SU-DHL-6 (cell line): ENCODE data around the gene FARS2.

ENCODE experiments used
- H2AFZ ChIP-seq: fragments of 200-600 bp; sonication (generic); 2 replicates; pipeline ENCODE4 v1.6.1; 2014; ENCODE audit warnings: low read depth, mild to moderate bottlenecking, moderate library complexity, mixed read lengths, antibody characterized with exemption, low read length; ENCODE audit not compliant: severe bottlenecking
- H3F3A ChIP-seq: fragments of 200-600 bp; shearing (Covaris generic); 2 replicates; pipeline ENCODE4 v1.6.0; 2016; ENCODE audit warnings: antibody characterized with exemption, mild to moderate bottlenecking; ENCODE audit not compliant: insufficient read depth
- H3K27ac ChIP-seq: fragments of 200-600 bp; sonication (generic); 2 replicates; pipeline ENCODE4 v1.5.1; 2016; ENCODE audit warnings: low read depth, mild to moderate bottlenecking, low read length, moderate library complexity, mixed read lengths
- H3K27me3 ChIP-seq: fragments of 200-600 bp; sonication (generic), shearing (Covaris generic); 2 replicates; pipeline ENCODE4 v1.6.0; 2014; ENCODE audit warnings: mild to moderate bottlenecking, low read length
- H3K36me3 ChIP-seq: fragments of 200-600 bp; sonication (generic); 2 replicates; pipeline ENCODE4 v1.6.1; 2014; ENCODE audit warnings: mild to moderate bottlenecking, low read length, mixed read lengths
- H3K4me2 ChIP-seq: fragments of 300-600, 200-600 bp; shearing (Covaris generic), sonication (generic); 2 replicates; pipeline ENCODE4 v1.6.0; 2014; ENCODE audit warnings: low read length, low read depth, mild to moderate bottlenecking; ENCODE audit not compliant: poor library complexity, severe bottlenecking
- H3K4me3 ChIP-seq: fragments of 200-600 bp; sonication (generic); 2 replicates; pipeline ENCODE4 v1.5.1; 2014; ENCODE audit warnings: antibody characterized with exemption, low read length, mild to moderate bottlenecking, mixed read lengths; ENCODE audit not compliant: insufficient read depth, poor library complexity, severe bottlenecking
- H3K79me2 ChIP-seq: fragments of 200-600 bp; sonication (generic); 2 replicates; pipeline ENCODE4 v1.6.1; 2014; ENCODE audit warnings: mild to moderate bottlenecking, low read length, moderate library complexity; ENCODE audit not compliant: insufficient read depth
- H3K9ac ChIP-seq: fragments of 200-600 bp; sonication (generic); 2 replicates; pipeline ENCODE4 v1.7.0; 2014; ENCODE audit warnings: mild to moderate bottlenecking, low read length
- H3K9me2 ChIP-seq: fragments of 200-600 bp; sonication (generic); replicated peaks from 2 replicates; pipeline ENCODE4 v1.6.1; 2014; ENCODE audit warnings: low read length; ENCODE audit not compliant: insufficient read depth
- H3K9me3 ChIP-seq: fragments of 200-600 bp; sonication (generic); 2 replicates; pipeline ENCODE4 v1.6.1; 2014; ENCODE audit warnings: low read length, mixed read lengths; ENCODE audit not compliant: insufficient read depth
- H4K20me1 ChIP-seq: fragments of 200-600 bp; sonication (generic); 2 replicates; pipeline ENCODE4 v1.6.1; 2014; ENCODE audit warnings: low read depth, mild to moderate bottlenecking, antibody characterized with exemption, low read length, moderate library complexity, mixed read lengths
- CTCF ChIP-seq: fragments of 200-600 bp; sonication (generic); IDR thresholded peaks from one replicate; pipeline ENCODE4 v1.5.1; 2017; ENCODE audit warnings: antibody characterized with exemption, mild to moderate bottlenecking, low read length, moderate library complexity; ENCODE audit not compliant: insufficient read depth, poor library complexity, severe bottlenecking
- EZH2phosphoT487 ChIP-seq: fragments of 200-600 bp; sonication (generic), shearing (Covaris generic); conservative IDR thresholded peaks from 2 replicates; pipeline ENCODE4 v1.6.1; 2018; ENCODE audit warnings: mild to moderate bottlenecking, antibody characterized with exemption, low read length, moderate library complexity, mixed read lengths

FARS2 gene

DNA sequence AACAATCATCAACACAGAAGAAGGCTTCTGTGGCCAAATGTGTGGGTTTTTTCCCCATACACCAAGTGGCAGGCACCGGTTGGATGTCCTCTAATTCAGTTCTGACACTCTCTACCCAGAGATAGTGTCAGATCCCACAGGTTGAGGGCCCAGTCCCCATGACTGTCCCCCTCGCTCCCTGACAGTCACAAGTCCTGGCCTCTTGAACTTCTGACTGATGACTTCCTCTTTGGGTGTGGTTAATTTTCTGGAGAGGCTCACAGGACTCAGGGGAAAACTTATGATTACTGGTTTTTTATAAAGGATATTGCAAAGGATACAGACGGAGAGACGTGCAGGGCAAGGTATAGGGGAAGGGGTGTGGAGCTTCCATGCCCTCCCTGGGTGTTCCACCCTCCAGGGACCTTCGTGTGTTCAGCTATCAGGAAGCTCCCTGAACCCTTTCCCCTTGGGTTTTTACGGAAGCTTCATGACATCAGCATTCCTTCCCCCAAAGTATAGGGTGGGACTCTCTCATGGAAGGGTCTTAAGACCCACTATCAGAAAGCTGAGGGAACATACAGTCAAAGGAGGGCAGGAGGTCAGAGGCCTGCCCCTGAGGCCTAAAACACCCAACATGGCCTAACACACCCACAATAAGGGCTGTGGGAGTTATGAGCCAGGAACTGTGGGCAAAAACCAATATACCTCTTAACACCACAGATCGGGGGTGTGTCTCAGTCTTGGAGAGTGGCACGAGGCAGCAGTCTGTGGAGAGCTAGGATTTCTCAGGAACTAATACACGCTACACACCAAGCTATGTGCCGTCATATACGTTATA, 33.3 kb downstream of the FARS2 start:
- Histone ChIP-seq H3K36me3 (no peaks in the 10 kb centered on the region), H3K27me3 (no peaks in the 10 kb centered on the region), H3K4me2 (no peak overlapping the region), H4K20me1 (peaks cover 23% of the 10 kb centered on the region; the same call in 1 of the 2 replicates), H3K27ac (no peak overlapping the region), H3F3A (no peaks in the 10 kb centered on the region), H3K9me3 (no peaks in the 10 kb centered on the region), H3K4me3 (no peak overlapping the region), H2AFZ (no peak overlapping the region), H3K79me2 (peaks cover 4% of the 10 kb centered on the region; the same call in 1 of the 2 replicates), H3K9ac (no peak overlapping the region), H3K9me2 (no peaks in the 10 kb centered on the region)
- no peak for TF ChIP-seq CTCF
- TF ChIP-seq EZH2phosphoT487 = no peak

DNA sequence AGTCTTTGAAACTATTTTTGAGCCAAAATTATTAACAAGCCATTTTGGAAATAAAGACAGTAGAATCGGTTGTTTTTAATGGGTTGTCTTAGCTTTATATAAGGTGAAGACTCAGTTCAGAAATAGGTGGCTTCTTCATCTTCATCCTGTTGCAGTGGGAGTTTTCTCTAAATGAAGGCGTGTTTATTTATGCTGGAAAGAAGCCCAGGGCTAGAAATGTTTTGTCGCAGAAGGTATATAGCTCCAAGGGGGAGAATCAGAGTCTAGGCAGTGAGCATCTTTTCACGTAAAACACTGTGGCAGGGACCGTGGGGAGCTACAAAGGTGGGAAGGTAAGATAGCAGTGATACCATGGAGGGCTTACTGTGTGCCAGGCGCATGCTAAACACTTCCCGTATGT, 34.3 kb downstream of the FARS2 start:
- Histone ChIP-seq H3K79me2 (peaks cover 4% of the 10 kb centered on the region; the same call in 1 of the 2 replicates), H3F3A (no peaks in the 10 kb centered on the region), H3K27ac (no peak overlapping the region), H3K36me3 (no peaks in the 10 kb centered on the region), H4K20me1 (peaks cover 28% of the 10 kb centered on the region), H3K4me2 (no peak overlapping the region), H3K9ac (no peak overlapping the region), H3K4me3 (no peak overlapping the region), H3K27me3 (no peaks in the 10 kb centered on the region), H2AFZ (no peak overlapping the region), H3K9me2 (no peaks in the 10 kb centered on the region), H3K9me3 (no peaks in the 10 kb centered on the region)
- TF ChIP-seq EZH2phosphoT487 = no peak
- TF ChIP-seq CTCF = no peak

GRCh38 chr6:5300206-5300764, 39.0 kb downstream of the FARS2 start:
- Histone ChIP-seq H3K4me2 (no peak overlapping the region), H2AFZ (no peak overlapping the region), H3K4me3 (no peak overlapping the region), H3K9ac (no peak overlapping the region), H3K9me3 (no peaks in the 10 kb centered on the region), H3K36me3 (no peaks in the 10 kb centered on the region), H3K9me2 (no peaks in the 10 kb centered on the region), H3K27me3 (no peaks in the 10 kb centered on the region; the same call in 1 of the 2 replicates), H4K20me1 (peaks cover 50% of the 10 kb centered on the region), H3K27ac (no peak overlapping the region), H3F3A (no peaks in the 10 kb centered on the region), H3K79me2 (no peaks in the 10 kb centered on the region)
- TF ChIP-seq EZH2phosphoT487 = no peak
- no peak for TF ChIP-seq CTCF
